K562 (cell line): ENCODE results near the gene CPTP. TPM values are rescaled to one million over a fixed set of nuclear protein-coding genes. Genes with fewer than 3 reads are reported as not detected.

ENCODE experiments used
- ATAC-seq: fragments of 200-7000 bp; cut with Tn5 transposase; 3 replicates; pipeline ENCODE4 v1.9.1; 2020; ENCODE audit warnings: moderate library complexity
- BruUV-seq: library from RNA; stranded (reverse); fragments of 400-500 nt; replicated peaks from 2 replicates; lab custom pipeline; 2021; lab: Mats Ljungman, UMichigan
- CTCF ChIA-PET: fragments of 300-600 bp; formaldehyde crosslinking; extraction: SDS; loops from one replicate; lab custom pipeline; 2021; ENCODE audit warnings: low intra/inter-chr PET ratio; lab: Yijun Ruan, JAX
- POLR2A ChIA-PET: fragments of 300-600, 350-650 bp; sonication (Branson Sonifier 250); formaldehyde crosslinking; extraction: SDS; loops from one replicate; lab custom pipeline; 2021; ENCODE audit warnings: antibody characterized with exemption, inconsistent platforms; lab: Yijun Ruan, JAX
- DNase-seq, 4 experiments: peaks; one replicate each; pipeline versions ENCODE4 v3.0.0 to v3.0.0-alpha.2; 2011 to 2018; ENCODE audit warnings: low spot score in 3 of 4, mixed read lengths in 3 of 4; ENCODE audit errors: extremely low read depth in 1 of 4
- FAIRE-seq: peaks from 2 replicates; lab custom pipeline; 2011; peaks lifted over from hg19 to GRCh38; lab: Jason Lieb, UNC
- H2AFZ ChIP-seq: 2 replicates; pipeline ENCODE4 v1.6.0; 2011; ENCODE audit warnings: low read depth, low read length, control low read depth, inconsistent platforms
- H3K27ac ChIP-seq: fragments of 200-600 bp; 3 replicates; pipeline ENCODE4 v1.8.0; 2011; ENCODE audit warnings: low read depth, mild to moderate bottlenecking, control low read depth, inconsistent platforms, low read length, moderate library complexity, mixed read lengths; ENCODE audit errors: extremely low read depth
- H3K27me3 ChIP-seq, 2 experiments: fragments of 300-600 bp in 1 of 2; 2 replicates in 1 of 2; 3 replicates in 1 of 2; pipeline versions ENCODE4 v1.6.0 to v1.8.0; 2011; ENCODE audit warnings: inconsistent platforms in 2 of 2, low read length in 2 of 2, mild to moderate bottlenecking in 1 of 2, mixed read lengths in 1 of 2, moderate library complexity in 1 of 2; ENCODE audit not compliant: control insufficient read depth in 2 of 2, insufficient read depth in 2 of 2
- H3K36me3 ChIP-seq: fragments of 300-600 bp; 3 replicates; pipeline ENCODE4 v1.8.0; 2011; ENCODE audit warnings: mild to moderate bottlenecking, low read length, inconsistent platforms; ENCODE audit not compliant: control insufficient read depth, insufficient read depth
- H3K4me1 ChIP-seq, 2 experiments: fragments of 200-600 bp in 1 of 2; replicated peaks in 1 of 2; 2 replicates in 1 of 2; 3 replicates in 1 of 2; pipeline versions ENCODE4 v1.5.1 to v1.8.0; 2011; ENCODE audit warnings: inconsistent platforms in 2 of 2, low read length in 2 of 2, mild to moderate bottlenecking in 1 of 2, mixed read lengths in 1 of 2, moderate library complexity in 1 of 2; ENCODE audit not compliant: control insufficient read depth in 2 of 2, insufficient read depth in 2 of 2
- H3K4me2 ChIP-seq: 2 replicates; pipeline ENCODE4 v1.6.1; 2011; ENCODE audit warnings: low read length, control low read depth, inconsistent platforms, mixed read lengths; ENCODE audit not compliant: insufficient read depth
- H3K4me3 ChIP-seq: fragments of 200-600 bp; sonication (generic), shearing (Covaris generic); 2 replicates; pipeline ENCODE4 v1.5.1; 2016; ENCODE audit warnings: control low read depth, inconsistent platforms
- H3K79me2 ChIP-seq: fragments of 200-600 bp; 3 replicates; pipeline ENCODE4 v1.8.0; 2011; ENCODE audit warnings: low read length, inconsistent platforms; ENCODE audit not compliant: control insufficient read depth, insufficient read depth
- H3K9ac ChIP-seq, 2 experiments: 2 replicates each; pipeline versions ENCODE4 v1.6.0 to v1.6.1; 2011; ENCODE audit warnings: low read depth in 2 of 2, low read length in 2 of 2, control low read depth in 1 of 2, inconsistent platforms in 1 of 2, mild to moderate bottlenecking in 1 of 2, mixed read lengths in 1 of 2; ENCODE audit not compliant: insufficient read depth in 1 of 2
- H3K9me1 ChIP-seq: one replicate; pipeline ENCODE4 v1.6.0; 2011; ENCODE audit warnings: inconsistent platforms, mild to moderate bottlenecking, low read length, moderate library complexity; ENCODE audit not compliant: control insufficient read depth, insufficient read depth
- H3K9me3 ChIP-seq: replicated peaks from 2 replicates; pipeline ENCODE4 v1.5.1; 2011; ENCODE audit warnings: low read depth, low read length, inconsistent platforms; ENCODE audit not compliant: control insufficient read depth, insufficient read depth
- H4K20me1 ChIP-seq: replicated peaks from 2 replicates; pipeline ENCODE4 v1.6.1; 2011; ENCODE audit warnings: low read length, inconsistent platforms, mixed read lengths; ENCODE audit not compliant: control insufficient read depth, insufficient read depth
- CREM ChIP-seq: IDR thresholded peaks from 2 replicates; pipeline ENCODE4 v1.6.1; 2014; ENCODE audit warnings: antibody characterized with exemption, low read depth
- FOSL1 ChIP-seq: fragments of 200-800 bp; sonication (Bioruptor generic); conservative IDR thresholded peaks from 2 replicates; pipeline ENCODE4 v1.6.1; 2016; ENCODE audit warnings: missing genetic modification characterization, missing compliant biosample characterization
- FOXA1 ChIP-seq: fragments of 450-650 bp; IDR thresholded peaks from 2 replicates; pipeline ENCODE4 v1.6.1; 2016; ENCODE audit warnings: mild to moderate bottlenecking, borderline replicate concordance
- ILF3 ChIP-seq: fragments of 450-650 bp; IDR thresholded peaks from 2 replicates; pipeline ENCODE4 v1.6.1; 2018; ENCODE audit warnings: antibody characterized with exemption, mild to moderate bottlenecking, moderate library complexity, borderline replicate concordance
- NFIC ChIP-seq: fragments of 450-650 bp; IDR thresholded peaks from 2 replicates; pipeline ENCODE4 v1.6.1; 2017; ENCODE audit warnings: mild to moderate bottlenecking, inconsistent platforms
- ZFP36 ChIP-seq: fragments of 150-350 bp; IDR thresholded peaks from 2 replicates; pipeline ENCODE4 v1.6.1; 2018; ENCODE audit warnings: low read length, low read depth; ENCODE audit not compliant: partially characterized antibody
- ZNF431 ChIP-seq: sonication (generic); formaldehyde crosslinking; IDR thresholded peaks from 2 replicates; pipeline ENCODE4 v1.8.0; 2022; ENCODE audit warnings: mild to moderate bottlenecking, missing genetic modification reagents
- ZNF830 ChIP-seq: fragments of 250-450 bp; sonication (Bioruptor Pico); IDR thresholded peaks from 2 replicates; pipeline ENCODE4 v1.5.0; 2021; ENCODE audit warnings: mild to moderate bottlenecking
- WGBS: fragments of 100-300 bp; shearing (Covaris generic); methylation state at CpG from one replicate; pipeline ENCODE4 v1.1.6; 2016; ENCODE audit warnings: low coverage, mixed read lengths; ENCODE audit not compliant: insufficient coverage; ENCODE audit errors: missing lambda C conversion rate; 5-methylcytosine and 5-hydroxymethylcytosine counted together
- in situ Hi-C: fragments of 300-500 bp; cut with MboI; formaldehyde crosslinking; loops from 4 replicates; pipeline ENCODE4 v1.15.0; 2018; ENCODE audit warnings: inconsistent platforms, mixed read lengths
- intact Hi-C: fragments of 100-400 bp; cut with micrococcal nuclease; formaldehyde crosslinking; loops from 2 replicates; pipeline ENCODE4 v1.14.2; 2022
- polyA plus RNA-seq, 8 experiments: library from polyadenylated mRNA; depleted of rRNA in 4 of 8; stranded (reverse) in 5 of 8; unstranded in 3 of 8; fragments of >200 nt; fragmentation: Nextera tagmentation in 2 of 8; fragmentation: Illumina TruSeq in 1 of 8; extraction: Ambion mirVana in 2 of 8; extraction: Trizol in 1 of 8; gene quantifications; 2 replicates each; pipeline versions ENCODE4 v1.2.1 to v1.2.3, GENCODE V29; 2011 to 2014; ENCODE audit warnings: inconsistent platforms in 1 of 8, missing spikeins in 1 of 8
- total RNA-seq, 7 experiments: library from RNA; depleted of rRNA in 6 of 7; stranded (reverse); fragments of >200 nt in 6 of 7; fragmentation: Illumina TruSeq in 2 of 7; extraction: Trizol in 2 of 7; gene quantifications; 2 replicates each; pipeline versions ENCODE4 v1.2.1 to v1.2.3, GENCODE V29; 2011 to 2021; ENCODE audit warnings: low replicate concordance in 1 of 7
- TF ChIP-seq, protein P1 (sequence below), 2 experiments: fragments of 450-650 bp; formaldehyde crosslinking in 1 of 2; IDR thresholded peaks; 2 replicates each; pipeline versions ENCODE4 v1.4.0 to v1.6.1; 2014 to 2020; ENCODE audit warnings: mild to moderate bottlenecking in 2 of 2, borderline replicate concordance in 1 of 2, low read depth in 1 of 2
- TF ChIP-seq, protein P2 (sequence below), 2 experiments: fragments of 450-650 bp in 1 of 2; sonication (generic) in 1 of 2; formaldehyde crosslinking in 1 of 2; IDR thresholded peaks in 1 of 2; conservative IDR thresholded peaks in 1 of 2; 2 replicates each; pipeline versions ENCODE4 v1.6.1 to v1.8.1; 2016 to 2023; ENCODE audit warnings: mild to moderate bottlenecking in 2 of 2, moderate library complexity in 2 of 2, inconsistent platforms in 1 of 2, missing genetic modification reagents in 1 of 2

Gene CPTP
- total and polyA plus RNA-seq, 9 of the 15 experiments (the other 6 are each of a cell fraction or from before 2014, with no cell fraction given), result 0.11 to 25.8 (median 3.5) TPM

DNA sequence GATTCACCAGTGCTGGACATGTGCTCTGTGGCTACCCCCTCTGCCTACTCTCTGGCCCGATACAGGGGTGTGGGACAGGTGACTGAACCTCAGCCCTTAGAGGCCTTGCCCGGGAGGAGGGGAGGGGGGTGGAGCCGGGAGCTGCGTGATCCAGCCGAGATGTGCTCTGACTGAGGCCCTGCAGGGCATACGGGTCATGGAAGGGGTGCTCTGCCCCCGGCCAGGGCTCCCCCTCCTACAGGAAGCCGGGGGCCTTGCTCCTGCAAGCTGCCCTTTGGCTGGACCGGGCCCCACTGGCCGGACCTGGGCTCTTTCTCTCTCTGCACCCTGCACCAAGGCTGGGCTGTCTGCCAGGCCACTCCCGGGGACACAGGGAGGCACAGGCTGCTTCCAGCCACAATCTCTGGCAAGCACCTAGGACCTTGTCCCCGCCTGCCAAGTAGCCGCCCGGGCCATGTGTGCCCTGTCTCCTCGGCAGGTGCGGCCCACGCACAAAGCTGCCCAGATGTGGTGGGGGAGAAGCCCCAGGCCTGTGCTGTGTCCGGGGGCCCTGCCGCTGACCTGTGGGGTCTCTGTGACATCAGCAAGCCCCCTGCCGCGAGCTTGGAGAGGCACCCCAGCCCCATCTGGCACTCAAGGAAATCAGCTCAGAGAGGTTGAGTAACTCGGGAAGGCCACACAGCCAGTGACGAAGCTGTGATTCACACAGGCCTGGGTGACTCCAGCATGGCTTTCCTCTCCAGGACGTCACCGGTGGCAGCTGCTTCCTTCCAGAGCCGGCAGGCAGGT lies 42.9 kb upstream of the CPTP start:
- Histone ChIP-seq H3K9ac (no peak overlapping the region; a peak in 1 of 4 replicates), H3K79me2 (no peaks in the 10 kb centered on the region), H3K36me3 (no peaks in the 10 kb centered on the region), H3K9me3 (no peaks in the 10 kb centered on the region), H4K20me1 (no peaks in the 10 kb centered on the region), H2AFZ (no peak overlapping the region), H3K27ac (no peak overlapping the region), H3K4me3 (no peak overlapping the region), H3K4me2 (no peak overlapping the region), H3K4me1 (peaks cover 0 to 52% of the 10 kb centered on the region in 2 experiments; a peak in 3 of 5 replicates), H3K27me3 (peaks cover 0 to 12% of the 10 kb centered on the region in 2 experiments; a peak in 2 of 5 replicates), H3K9me1 (peaks cover 3% of the 10 kb centered on the region)
- intact Hi-C loops (no loop called here), in situ Hi-C loops (no loop called here)
- POLR2A ChIA-PET, result interaction anchor here (0.7 to 1.0 kb wide), 3 partner anchors 8 to 10 kb away, joined by 3 to 4 read pairs (median 3); partner anchors contain the start of gene UBE2J2
- FAIRE-seq (peak; percentile 32), DNase-seq (peak in 1 of 4 experiments; percentile 29), ATAC-seq (peak; percentile 13; the same call in 2 of the 3 replicates)
- WGBS, result 21% methylated on average over 20 of the region's 26 CpGs
- CTCF ChIA-PET, result no interaction called here
- BruUV-seq, result no TSS peak
- TF ChIP-seq, protein P1, sequence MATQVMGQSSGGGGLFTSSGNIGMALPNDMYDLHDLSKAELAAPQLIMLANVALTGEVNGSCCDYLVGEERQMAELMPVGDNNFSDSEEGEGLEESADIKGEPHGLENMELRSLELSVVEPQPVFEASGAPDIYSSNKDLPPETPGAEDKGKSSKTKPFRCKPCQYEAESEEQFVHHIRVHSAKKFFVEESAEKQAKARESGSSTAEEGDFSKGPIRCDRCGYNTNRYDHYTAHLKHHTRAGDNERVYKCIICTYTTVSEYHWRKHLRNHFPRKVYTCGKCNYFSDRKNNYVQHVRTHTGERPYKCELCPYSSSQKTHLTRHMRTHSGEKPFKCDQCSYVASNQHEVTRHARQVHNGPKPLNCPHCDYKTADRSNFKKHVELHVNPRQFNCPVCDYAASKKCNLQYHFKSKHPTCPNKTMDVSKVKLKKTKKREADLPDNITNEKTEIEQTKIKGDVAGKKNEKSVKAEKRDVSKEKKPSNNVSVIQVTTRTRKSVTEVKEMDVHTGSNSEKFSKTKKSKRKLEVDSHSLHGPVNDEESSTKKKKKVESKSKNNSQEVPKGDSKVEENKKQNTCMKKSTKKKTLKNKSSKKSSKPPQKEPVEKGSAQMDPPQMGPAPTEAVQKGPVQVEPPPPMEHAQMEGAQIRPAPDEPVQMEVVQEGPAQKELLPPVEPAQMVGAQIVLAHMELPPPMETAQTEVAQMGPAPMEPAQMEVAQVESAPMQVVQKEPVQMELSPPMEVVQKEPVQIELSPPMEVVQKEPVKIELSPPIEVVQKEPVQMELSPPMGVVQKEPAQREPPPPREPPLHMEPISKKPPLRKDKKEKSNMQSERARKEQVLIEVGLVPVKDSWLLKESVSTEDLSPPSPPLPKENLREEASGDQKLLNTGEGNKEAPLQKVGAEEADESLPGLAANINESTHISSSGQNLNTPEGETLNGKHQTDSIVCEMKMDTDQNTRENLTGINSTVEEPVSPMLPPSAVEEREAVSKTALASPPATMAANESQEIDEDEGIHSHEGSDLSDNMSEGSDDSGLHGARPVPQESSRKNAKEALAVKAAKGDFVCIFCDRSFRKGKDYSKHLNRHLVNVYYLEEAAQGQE (IDR thresholded peaks at IDR 0.05; ENCODE audit: borderline replicate concordance), result peak; percentile 35; the same call in 1 of the 2 replicates
- TF ChIP-seq, protein P1 (CRISPR knock-in tag; IDR thresholded peaks at IDR 0.05; ENCODE audit: low read depth), result no peak
- TF ChIP-seq, protein P2, sequence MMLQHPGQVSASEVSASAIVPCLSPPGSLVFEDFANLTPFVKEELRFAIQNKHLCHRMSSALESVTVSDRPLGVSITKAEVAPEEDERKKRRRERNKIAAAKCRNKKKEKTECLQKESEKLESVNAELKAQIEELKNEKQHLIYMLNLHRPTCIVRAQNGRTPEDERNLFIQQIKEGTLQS (IDR thresholded peaks at IDR 0.05), result peak; percentile 60
- TF ChIP-seq, protein P2 (CRISPR knock-in tag; conservative IDR thresholded peaks at IDR 0.05), result no peak
- TF ChIP-seq FOSL1 (tag) (peak; percentile 45; the same call in 1 of the 2 replicates), CREM (0 out of 2 replicates have a peak, but pooled peaks have one; percentile 17), FOXA1 (no peak), NFIC (peak; percentile 13; the same call in 1 of the 2 replicates), ZFP36 (peak; percentile 92), ZNF431 (CRISPR knock-in tag) (no peak), ZNF830 (CRISPR knock-in tag) (no peak), ILF3 (no peak)
